OCI-LY7 (cell line): ENCODE measurements around the gene STPG3. TPM values are rescaled to one million over a fixed set of nuclear protein-coding genes. Genes with fewer than 3 reads are reported as not detected.

Experiments used
- BruUV-seq: library from RNA; stranded (reverse); fragments of 400-500 nt; replicated peaks from 2 replicates; lab custom pipeline; 2021; lab: Mats Ljungman, UMichigan
- CTCF ChIA-PET: fragments of 300-600 bp; sonication (Branson Sonifier 250); formaldehyde crosslinking; loops from one replicate; lab custom pipeline; 2022; ENCODE audit warnings: antibody characterized with exemption; ENCODE audit not compliant: unreplicated experiment; lab: Charles Lee
- POLR2A ChIA-PET: fragments of 300-600 bp; sonication (Branson Sonifier 250); formaldehyde crosslinking; loops from one replicate; lab custom pipeline; 2022; ENCODE audit warnings: antibody characterized with exemption; lab: Charles Lee
- DNase-seq: peaks from one replicate; pipeline ENCODE4 v3.0.0-alpha.2; 2015; ENCODE audit warnings: low spot score
- H2AFZ ChIP-seq: fragments of 200-600 bp; sonication (generic), shearing (Covaris generic); 2 replicates; pipeline ENCODE4 v1.6.1; 2014; ENCODE audit warnings: mild to moderate bottlenecking, antibody characterized with exemption, low read length, moderate library complexity
- H3K27ac ChIP-seq: fragments of 200-600 bp; sonication (generic); 2 replicates; pipeline ENCODE4 v1.5.1; 2014; ENCODE audit warnings: mixed run types, low read depth, mild to moderate bottlenecking, moderate library complexity, low read length, inconsistent platforms; ENCODE audit not compliant: poor library complexity, severe bottlenecking
- H3K36me3 ChIP-seq: fragments of 200-600 bp; sonication (generic); 2 replicates; pipeline ENCODE4 v1.6.1; 2014; ENCODE audit warnings: mild to moderate bottlenecking, antibody characterized with exemption, low read length, moderate library complexity, mixed read lengths; ENCODE audit not compliant: insufficient read depth
- H3K4me1 ChIP-seq: fragments of 200-600 bp; sonication (generic); 2 replicates; pipeline ENCODE4 v1.5.1; 2014; ENCODE audit warnings: mild to moderate bottlenecking, low read length; ENCODE audit not compliant: insufficient read depth, poor library complexity, severe bottlenecking
- H3K4me2 ChIP-seq: fragments of 200-600 bp; sonication (generic); 2 replicates; pipeline ENCODE4 v1.6.1; 2014; ENCODE audit warnings: mild to moderate bottlenecking, low read length
- H3K4me3 ChIP-seq: fragments of 200-600 bp; sonication (generic); 2 replicates; pipeline ENCODE4 v1.5.1; 2014; ENCODE audit warnings: mild to moderate bottlenecking, low read depth, low read length; ENCODE audit not compliant: poor library complexity, severe bottlenecking
- H3K79me2 ChIP-seq: fragments of 200-600 bp; sonication (generic); 2 replicates; pipeline ENCODE4 v1.6.1; 2016; ENCODE audit warnings: low read depth, mild to moderate bottlenecking, low read length, moderate library complexity, mixed read lengths; ENCODE audit not compliant: insufficient read depth
- H3K9me2 ChIP-seq: fragments of 200-600 bp; sonication (generic); 2 replicates; pipeline ENCODE4 v1.6.1; 2016; ENCODE audit warnings: mild to moderate bottlenecking, low read length, mixed read lengths; ENCODE audit not compliant: insufficient read depth
- H3K9me3 ChIP-seq: fragments of 200-600 bp; sonication (generic); 2 replicates; pipeline ENCODE4 v1.6.1; 2014; ENCODE audit warnings: mild to moderate bottlenecking, mixed run types, low read length, mixed read lengths
- H4K20me1 ChIP-seq: fragments of 200-600 bp; sonication (generic); 2 replicates; pipeline ENCODE4 v1.6.1; 2014; ENCODE audit warnings: mild to moderate bottlenecking, antibody characterized with exemption, low read length, moderate library complexity, mixed read lengths; ENCODE audit not compliant: insufficient read depth
- CTCF ChIP-seq: fragments of 200-600 bp; sonication (generic); conservative IDR thresholded peaks from 2 replicates; pipeline ENCODE4 v1.5.1; 2014; ENCODE audit warnings: mild to moderate bottlenecking, antibody characterized with exemption, low read length, moderate library complexity, mixed read lengths
- EZH2phosphoT487 ChIP-seq: fragments of 200-600 bp; sonication (generic); IDR thresholded peaks from 2 replicates; pipeline ENCODE4 v1.6.1; 2018; ENCODE audit warnings: low read depth, borderline replicate concordance, mild to moderate bottlenecking, mixed run types, antibody characterized with exemption, low read length, moderate library complexity, mixed read lengths
- intact Hi-C: fragments of 100-400 bp; cut with micrococcal nuclease; formaldehyde crosslinking; loops from one replicate; pipeline ENCODE4 v1.10.0; 2022; ENCODE audit not compliant: unreplicated experiment
- total RNA-seq, 2 experiments: library from RNA; depleted of rRNA in 1 of 2; stranded (reverse); fragments of >200 nt in 1 of 2; shearing (Covaris generic) in 1 of 2; gene quantifications; 2 replicates each; pipeline ENCODE4 v1.2.3, GENCODE V29; 2014 to 2022

STPG3 gene
- total RNA-seq, 2 experiments from 2014 or later = 0.73 to 2.7 TPM

DNA sequence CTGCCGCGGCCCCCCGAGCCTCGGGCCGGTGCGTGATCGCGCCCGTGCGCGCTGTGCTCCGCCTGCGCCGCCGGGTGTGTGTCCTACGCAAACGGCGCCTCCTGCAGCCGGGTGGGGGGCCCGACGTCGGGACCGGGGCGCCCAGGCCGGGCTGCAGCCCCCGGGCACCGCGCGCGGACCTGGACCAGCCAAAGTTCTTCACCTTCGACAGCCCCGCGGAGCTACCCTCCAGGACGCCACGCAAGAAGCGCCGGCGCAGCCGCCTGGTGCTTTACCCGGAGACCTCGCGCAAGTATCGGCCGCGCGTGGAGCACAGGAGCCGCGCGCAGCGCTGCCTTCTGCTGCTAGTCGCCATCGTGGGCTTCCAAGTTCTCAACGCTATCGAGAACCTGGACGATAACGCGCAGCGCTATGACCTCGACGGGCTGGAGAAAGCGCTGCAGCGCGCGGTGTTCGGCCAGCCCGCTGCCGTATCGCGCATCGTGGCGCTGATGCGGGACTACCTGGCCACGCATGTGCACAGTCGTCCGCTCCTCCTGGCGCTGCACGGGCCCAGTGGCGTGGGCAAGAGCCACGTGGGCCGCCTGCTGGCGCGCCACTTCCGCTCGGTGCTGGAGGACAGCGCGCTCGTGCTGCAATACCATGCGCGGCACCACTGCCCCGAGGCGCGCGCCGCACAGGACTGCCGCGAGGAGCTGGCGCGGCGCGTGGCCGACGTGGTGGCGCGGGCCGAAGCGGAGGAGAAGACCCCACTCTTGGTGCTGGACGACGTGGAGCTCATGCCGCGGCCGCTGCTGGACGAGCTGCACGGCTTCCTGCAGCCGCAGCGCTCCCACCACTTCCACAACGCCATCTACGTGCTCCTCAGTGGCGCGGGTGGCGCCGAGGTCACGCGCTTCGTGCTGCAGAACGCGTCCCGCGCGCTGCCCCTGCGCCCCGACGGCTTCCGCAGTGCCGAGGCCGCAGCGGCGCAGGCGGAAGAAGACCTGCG, 27.9 kb downstream of the STPG3 start:
- no peaks in the 10 kb centered on the region for H4K20me1 ChIP-seq
- no TSS peak for BruUV-seq
- no peaks in the 10 kb centered on the region for H3K9me3 ChIP-seq
- ChIA-PET CTCF (no interaction called here), POLR2A (no interaction called here)
- no peaks in the 10 kb centered on the region for H3K9me2 ChIP-seq
- TF ChIP-seq CTCF (no peak), EZH2phosphoT487 (no peak)
- H3K79me2 ChIP-seq = no peaks in the 10 kb centered on the region
- H3K4me2 ChIP-seq = peak overlapping the region; percentile 81; the same call in 1 of the 2 replicates
- peaks cover 9% of the 10 kb centered on the region; the same call in 1 of the 2 replicates for H3K36me3 ChIP-seq
- no peak overlapping the region for H2AFZ ChIP-seq
- no peak for DNase-seq
- no peak overlapping the region for H3K4me3 ChIP-seq
- peak overlapping the region; percentile 77 for H3K27ac ChIP-seq
- peaks cover 75% of the 10 kb centered on the region for H3K4me1 ChIP-seq
- intact Hi-C loops = no loop called here

DNA sequence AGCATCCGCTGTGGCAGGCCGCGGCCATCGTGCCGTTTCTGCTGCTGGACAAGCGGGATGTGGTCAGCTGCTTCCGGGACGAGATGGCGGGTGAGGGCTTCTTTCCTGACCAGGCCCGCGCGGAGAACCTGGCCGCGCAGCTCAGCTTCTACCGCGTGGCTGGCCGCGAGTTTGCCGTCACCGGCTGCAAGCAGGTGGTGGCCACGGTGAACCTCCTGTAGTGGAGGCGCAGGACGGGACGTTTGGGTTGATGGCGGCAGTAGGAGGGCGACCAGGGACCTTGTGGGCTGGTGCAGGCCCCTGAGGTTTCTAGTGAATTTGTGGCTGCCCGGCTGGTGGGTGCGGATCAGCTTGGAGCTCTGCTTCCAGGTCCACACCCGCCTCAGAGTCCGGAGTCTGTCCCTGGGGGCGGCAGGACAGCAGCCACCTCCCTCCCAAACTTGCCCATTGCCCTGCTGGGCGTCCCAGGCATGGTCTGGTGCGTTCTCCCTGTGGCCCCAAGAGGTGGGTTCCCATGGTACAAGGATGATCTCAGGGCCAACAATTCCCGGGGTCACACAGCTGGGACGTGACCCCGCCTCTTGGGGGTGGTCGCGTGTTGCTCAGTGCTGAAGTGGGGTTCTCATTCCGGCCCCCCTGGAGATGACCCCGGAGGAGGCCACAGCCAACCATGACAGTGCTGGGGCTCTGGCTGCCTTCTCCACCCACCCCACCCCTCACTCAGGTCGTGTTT, 28.8 kb downstream of the STPG3 start:
- Histone ChIP-seq H3K9me2 (no peaks in the 10 kb centered on the region), H3K9me3 (no peaks in the 10 kb centered on the region), H4K20me1 (no peaks in the 10 kb centered on the region), H2AFZ (no peak overlapping the region), H3K79me2 (no peaks in the 10 kb centered on the region), H3K27ac (no peak overlapping the region), H3K4me2 (no peak overlapping the region), H3K4me3 (no peak overlapping the region), H3K36me3 (peaks cover 11% of the 10 kb centered on the region), H3K4me1 (peaks cover 66% of the 10 kb centered on the region)
- no TSS peak for BruUV-seq
- ChIA-PET POLR2A (no interaction called here), CTCF (no interaction called here)
- intact Hi-C loops = no loop called here
- TF ChIP-seq EZH2phosphoT487 (no peak), CTCF (no peak)
- no peak for DNase-seq
